ENCODE data around the gene LAMA2.

- TF ChIP-seq, protein P1, sequence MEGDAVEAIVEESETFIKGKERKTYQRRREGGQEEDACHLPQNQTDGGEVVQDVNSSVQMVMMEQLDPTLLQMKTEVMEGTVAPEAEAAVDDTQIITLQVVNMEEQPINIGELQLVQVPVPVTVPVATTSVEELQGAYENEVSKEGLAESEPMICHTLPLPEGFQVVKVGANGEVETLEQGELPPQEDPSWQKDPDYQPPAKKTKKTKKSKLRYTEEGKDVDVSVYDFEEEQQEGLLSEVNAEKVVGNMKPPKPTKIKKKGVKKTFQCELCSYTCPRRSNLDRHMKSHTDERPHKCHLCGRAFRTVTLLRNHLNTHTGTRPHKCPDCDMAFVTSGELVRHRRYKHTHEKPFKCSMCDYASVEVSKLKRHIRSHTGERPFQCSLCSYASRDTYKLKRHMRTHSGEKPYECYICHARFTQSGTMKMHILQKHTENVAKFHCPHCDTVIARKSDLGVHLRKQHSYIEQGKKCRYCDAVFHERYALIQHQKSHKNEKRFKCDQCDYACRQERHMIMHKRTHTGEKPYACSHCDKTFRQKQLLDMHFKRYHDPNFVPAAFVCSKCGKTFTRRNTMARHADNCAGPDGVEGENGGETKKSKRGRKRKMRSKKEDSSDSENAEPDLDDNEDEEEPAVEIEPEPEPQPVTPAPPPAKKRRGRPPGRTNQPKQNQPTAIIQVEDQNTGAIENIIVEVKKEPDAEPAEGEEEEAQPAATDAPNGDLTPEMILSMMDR (IDR thresholded peaks at IDR 0.05) = no peak
- TF ChIP-seq POLR2A (IDR thresholded peaks at IDR 0.05) = no peak
Measured at GRCh38 chr6:129500958-129501739, 618.2 kb downstream of the LAMA2 start.
